Prostate gland (tissue), 2 donors: Measurements from ENCODE around the gene LDLRAD4. TPM values are rescaled to one million over a fixed set of nuclear protein-coding genes. Genes with fewer than 3 reads are reported as not detected.

Experiments
- DNase-seq: peaks from one replicate; pipeline ENCODE4 v3.0.0-alpha.2; 2019; ENCODE audit warnings: low spot score
- H3K27ac ChIP-seq, 2 donors: fragments of 200-600 bp; sonication (generic); 2 replicates each; pipeline ENCODE4 v1.5.1; 2017 to 2019
- H3K27me3 ChIP-seq: fragments of 200-600 bp; sonication (generic); replicated peaks from 2 replicates; pipeline ENCODE4 v1.5.1; 2019; ENCODE audit not compliant: insufficient read depth
- H3K36me3 ChIP-seq, 2 donors: fragments of 200-600 bp; sonication (generic); 1 replicate in 1 of 2; 2 replicates in 1 of 2; pipeline versions ENCODE4 v1.5.1 to v1.8.1; 2017 to 2019
- H3K4me1 ChIP-seq: fragments of 200-600 bp; sonication (generic); replicated peaks from 2 replicates; pipeline ENCODE4 v1.5.1; 2019
- H3K4me3 ChIP-seq, 2 donors: fragments of 200-600 bp; sonication (generic); 2 replicates each; pipeline ENCODE4 v1.5.1; 2017 to 2019
- H3K9me3 ChIP-seq: fragments of 200-600 bp; sonication (generic); 2 replicates; pipeline ENCODE4 v1.5.1; 2017
- CTCF ChIP-seq, 4 experiments: fragments of 200-600 bp in 2 of 4; fragments of 450-650 bp in 2 of 4; sonication (generic) in 2 of 4; IDR thresholded peaks; 1 replicate in 3 of 4; 2 replicates in 1 of 4; pipeline ENCODE4 v1.5.1; 2016 to 2019; ENCODE audit warnings: antibody characterized with exemption in 4 of 4, mild to moderate bottlenecking in 2 of 4, moderate library complexity in 2 of 4
- POLR2A ChIP-seq: fragments of 450-650 bp; IDR thresholded peaks from one replicate; pipeline ENCODE4 v1.6.1; 2016; ENCODE audit warnings: antibody characterized with exemption, mild to moderate bottlenecking
- POLR2AphosphoS5 ChIP-seq: sonication (generic); formaldehyde crosslinking; IDR thresholded peaks from one replicate; pipeline ENCODE4 v1.6.1; 2017; ENCODE audit warnings: antibody characterized with exemption
- WGBS: methylation state at CpG from one replicate; pipeline ENCODE4 v1.1.5; 2018; 5-methylcytosine and 5-hydroxymethylcytosine counted together
- intact Hi-C: fragments of 100-400 bp; cut with DNase I; formaldehyde crosslinking; loops from one replicate; pipeline ENCODE4 v1.14.2; 2022
- total RNA-seq, 2 donors: library from RNA; depleted of rRNA; stranded (reverse); fragments of >200 nt; gene quantifications; one replicate each; pipeline ENCODE4 v1.1.0, GENCODE V29; 2016

Gene LDLRAD4
- total RNA-seq, 2 donors from 2014 or later, result 59.9 to 107 TPM

- Histone ChIP-seq H3K9me3 (no peaks in the 10 kb centered on the region), H3K36me3 (no peaks in the 10 kb centered on the region), H3K4me1 (peaks cover 12% of the 10 kb centered on the region), H3K27me3 (no peaks in the 10 kb centered on the region), H3K27ac (peak overlapping the region; percentile 47 to 74), H3K4me3 (peak overlapping the region in 1 of 2 donors; percentile 24)
- TF ChIP-seq POLR2AphosphoS5 (no peak), CTCF (IDR thresholded peaks at IDR 0.05) (no peak), POLR2A (no peak)
- DNase-seq, result peak; percentile 55
- intact Hi-C loops, result loop anchor here (5.0 to 10.0 kb wide), 2 partner anchors 117 to 165 kb away; partner anchors contain the start of gene LDLRAD4
- WGBS, result 2% methylated on average over 14 of the region's 14 CpGs
Measured at GRCh38 chr18:13381944-13382365, 163.4 kb downstream of the LDLRAD4 start.

- Histone ChIP-seq H3K9me3 (no peaks in the 10 kb centered on the region), H3K27ac (peak overlapping the region; percentile 47 to 74), H3K36me3 (no peaks in the 10 kb centered on the region), H3K4me3 (peak overlapping the region in 1 of 2 donors; percentile 24), H3K27me3 (no peaks in the 10 kb centered on the region), H3K4me1 (peaks cover 12% of the 10 kb centered on the region)
- intact Hi-C loops, result loop anchor here (5.0 to 10.0 kb wide), 2 partner anchors 118 to 165 kb away; partner anchors contain the start of gene LDLRAD4
- WGBS, result 75% methylated on average over 9 of the region's 9 CpGs
- DNase-seq, result no peak
- TF ChIP-seq POLR2AphosphoS5, result peak; percentile 36
- TF ChIP-seq CTCF (IDR thresholded peaks at IDR 0.05), result no peak
- TF ChIP-seq POLR2A, result no peak
Measured at GRCh38 chr18:13382366-13382953, 163.9 kb downstream of the LDLRAD4 start.

- peaks cover 12% of the 10 kb centered on the region for H3K4me1 ChIP-seq
Measured at GRCh38 chr18:13382954-13383827, 164.6 kb downstream of the LDLRAD4 start.

More at GRCh38 chr18:13382954-13383827, 164.6 kb downstream of the LDLRAD4 start:
- 92% methylated on average over 19 of the region's 19 CpGs for WGBS
- Histone ChIP-seq H3K9me3 (no peaks in the 10 kb centered on the region), H3K4me3 (no peak overlapping the region), H3K27me3 (no peaks in the 10 kb centered on the region), H3K36me3 (no peaks in the 10 kb centered on the region), H3K27ac (peak overlapping the region; percentile 47 to 74)
- intact Hi-C loops, result loop anchor here (5.0 to 10.0 kb wide), 2 partner anchors 118 to 166 kb away; partner anchors contain the start of gene LDLRAD4
- no peak for DNase-seq
- no peak for TF ChIP-seq CTCF (IDR thresholded peaks at IDR 0.05)
- no peak for TF ChIP-seq POLR2AphosphoS5
- TF ChIP-seq POLR2A, result no peak
